HG02943 (cell line): ENCODE data around the gene ANKRD44.

Source experiments
- ATAC-seq: cut with Tn5 transposase; IDR thresholded peaks from one replicate; pipeline ENCODE4 v1.9.1; 2021; ENCODE audit warnings: mild to moderate bottlenecking, low read depth, moderate library complexity; ENCODE audit not compliant: unreplicated experiment

ANKRD44 gene

DNA sequence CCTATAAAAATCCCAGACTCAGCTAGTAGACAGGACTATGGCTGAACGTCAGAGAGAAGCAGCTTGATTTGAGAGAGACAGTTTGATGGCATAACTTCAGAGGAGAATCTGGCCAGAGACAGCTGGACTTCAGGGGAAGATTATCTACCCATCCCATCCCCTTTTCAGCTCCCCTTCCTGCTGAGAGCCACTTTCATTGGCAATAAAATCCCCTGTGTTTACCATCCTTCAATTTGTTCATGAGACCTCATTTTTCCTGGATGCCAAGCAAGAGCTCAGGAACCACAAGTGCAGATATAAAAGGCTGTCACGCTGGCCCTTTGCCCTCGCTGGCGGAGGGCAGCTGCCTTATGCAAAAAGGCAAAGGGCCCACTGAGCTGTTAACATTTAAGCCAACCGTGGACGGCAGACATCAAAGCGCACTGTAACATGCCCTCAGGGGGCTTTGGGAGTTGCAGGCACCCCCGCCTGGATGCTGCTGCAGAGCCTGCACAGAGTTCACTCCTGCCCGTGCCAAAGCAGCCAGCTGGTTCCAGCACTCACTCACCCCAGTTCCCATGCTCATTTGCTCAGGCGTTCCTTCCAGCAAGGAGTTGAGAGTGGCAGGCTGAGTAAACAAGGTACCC lies 219.7 kb downstream of the ANKRD44 start:
- no peak for ATAC-seq

DNA sequence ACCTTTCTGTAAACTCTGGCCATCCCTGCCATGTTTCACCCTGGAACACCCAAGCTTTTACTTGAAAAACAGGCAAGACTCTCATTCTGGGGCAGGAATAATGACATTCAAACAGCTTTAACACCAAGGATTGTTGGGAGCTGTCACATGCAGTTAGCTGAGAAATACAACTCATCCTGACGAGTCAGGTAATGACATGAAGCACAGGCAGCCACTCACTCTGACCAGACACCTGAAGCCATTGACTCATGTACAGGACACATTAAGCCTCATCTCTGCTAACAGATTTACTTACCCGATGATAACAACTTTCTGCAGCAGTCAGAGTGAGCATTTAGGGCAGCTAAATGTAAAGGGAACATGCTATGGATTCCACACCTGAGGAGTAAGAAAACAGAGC lies 220.9 kb downstream of the ANKRD44 start:
- ATAC-seq = no peak

GRCh38 chr2:197088694-197089093 lies 221.9 kb downstream of the ANKRD44 start:
- ATAC-seq = no peak

DNA sequence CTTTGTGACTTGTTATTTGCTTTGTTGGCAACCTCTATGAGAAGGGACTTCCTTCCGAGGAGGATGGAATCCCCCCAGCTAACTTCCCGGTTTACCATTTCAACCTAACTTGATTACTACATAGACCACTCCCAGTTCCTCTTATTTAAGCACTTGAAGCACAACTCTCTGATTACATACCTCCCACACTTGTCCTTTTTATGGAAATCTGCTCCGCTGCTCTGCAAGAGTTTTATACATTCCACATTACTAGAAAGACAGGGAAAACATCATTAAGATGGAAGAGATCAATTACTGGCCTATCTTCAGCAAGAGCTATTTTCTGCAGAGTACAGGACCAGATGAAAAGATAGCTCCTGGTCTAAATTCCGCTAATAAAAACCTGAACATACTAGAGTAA lies 224.1 kb downstream of the ANKRD44 start:
- ATAC-seq = no peak

GRCh38 chr2:197085665-197086064 lies 224.9 kb downstream of the ANKRD44 start:
- ATAC-seq = no peak

- no peak for ATAC-seq
Observed at GRCh38 chr2:197081294-197081693, 229.3 kb downstream of the ANKRD44 start.

DNA sequence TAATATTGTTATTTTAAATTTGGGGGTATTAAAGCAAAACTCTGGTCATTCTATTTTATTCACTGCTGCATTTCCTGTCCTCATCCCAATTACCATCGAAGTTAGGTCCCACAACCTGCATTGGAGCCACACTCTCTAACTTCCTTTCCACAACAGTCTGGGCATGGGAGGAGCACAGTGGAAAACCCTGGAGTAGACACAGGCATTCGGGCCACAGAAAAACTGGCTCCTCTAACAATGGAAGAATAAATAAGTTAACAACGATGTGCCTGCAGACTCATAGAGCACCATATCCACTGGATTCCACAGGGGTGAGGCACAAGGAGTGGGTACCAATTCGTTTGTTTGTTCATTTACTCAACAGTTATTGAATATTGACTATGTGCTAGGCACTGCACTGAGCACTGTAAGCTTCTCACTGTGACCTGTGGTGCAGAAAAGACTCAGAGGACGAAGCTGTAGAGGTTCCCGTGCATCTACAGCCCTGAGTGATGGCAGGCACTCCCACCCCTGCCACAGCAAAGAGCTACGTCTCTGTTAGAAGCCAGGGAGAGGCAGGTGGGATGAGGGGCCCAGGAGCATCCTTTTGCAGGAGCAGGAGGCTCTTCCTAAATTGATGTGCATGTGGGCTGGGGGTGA lies 229.9 kb downstream of the ANKRD44 start:
- ATAC-seq = no peak

GRCh38 chr2:197079832-197080555 lies 230.6 kb downstream of the ANKRD44 start:
- ATAC-seq = no peak

- ATAC-seq = no peak
Observed at GRCh38 chr2:197079414-197079813, 231.2 kb downstream of the ANKRD44 start.

DNA sequence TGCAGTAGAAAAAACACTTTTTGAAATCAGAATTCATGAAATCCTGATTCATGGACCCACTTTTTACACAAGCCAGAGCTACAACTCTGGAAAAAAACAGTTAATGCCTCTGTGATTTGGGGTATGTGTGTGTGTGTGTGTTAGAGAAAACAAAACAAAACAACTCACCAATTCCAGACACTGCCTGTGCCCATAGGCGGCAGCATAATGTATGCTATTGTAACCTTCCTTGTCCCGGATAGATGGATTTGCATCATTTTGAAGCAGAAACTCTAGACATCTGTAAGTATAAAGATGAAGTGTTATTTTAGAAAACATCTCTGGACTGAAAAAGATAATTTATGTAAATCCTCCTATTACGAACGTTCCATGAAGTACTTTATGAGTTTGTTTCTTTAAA lies 232.0 kb downstream of the ANKRD44 start:
- ATAC-seq = no peak

- ATAC-seq = no peak
Observed at GRCh38 chr2:197077336-197077735, 233.2 kb downstream of the ANKRD44 start.

- no peak for ATAC-seq
Observed at GRCh38 chr2:197076652-197077051, 233.9 kb downstream of the ANKRD44 start.

DNA sequence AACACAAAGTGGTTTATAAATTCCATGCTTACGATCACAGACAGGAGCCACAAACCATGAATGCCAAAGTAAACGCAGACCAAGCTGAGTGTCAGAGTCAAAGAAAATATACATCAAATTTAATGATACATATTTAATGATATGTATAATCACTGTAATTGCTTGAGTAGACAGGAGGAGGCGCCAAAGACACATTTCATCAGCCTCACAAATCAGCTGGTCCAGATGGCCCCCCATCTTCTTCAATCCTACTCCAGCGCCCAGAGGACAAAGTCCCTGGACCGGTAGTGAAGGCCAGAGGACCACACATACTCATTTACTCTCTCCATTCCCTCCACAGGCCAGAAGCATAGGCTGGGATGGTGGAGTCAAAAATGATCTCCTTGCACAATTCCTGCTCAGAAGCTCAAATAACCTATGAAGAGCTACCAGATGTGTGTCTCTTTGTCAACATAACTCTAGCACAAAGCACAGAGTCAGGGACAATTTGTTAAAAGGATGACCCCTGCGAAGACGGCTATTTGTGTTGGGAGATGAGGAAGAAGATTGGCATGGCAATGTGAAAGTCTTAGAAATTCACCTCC lies 234.7 kb downstream of the ANKRD44 start:
- no peak for ATAC-seq

GRCh38 chr2:197075281-197075680 lies 235.3 kb downstream of the ANKRD44 start:
- ATAC-seq = no peak

DNA sequence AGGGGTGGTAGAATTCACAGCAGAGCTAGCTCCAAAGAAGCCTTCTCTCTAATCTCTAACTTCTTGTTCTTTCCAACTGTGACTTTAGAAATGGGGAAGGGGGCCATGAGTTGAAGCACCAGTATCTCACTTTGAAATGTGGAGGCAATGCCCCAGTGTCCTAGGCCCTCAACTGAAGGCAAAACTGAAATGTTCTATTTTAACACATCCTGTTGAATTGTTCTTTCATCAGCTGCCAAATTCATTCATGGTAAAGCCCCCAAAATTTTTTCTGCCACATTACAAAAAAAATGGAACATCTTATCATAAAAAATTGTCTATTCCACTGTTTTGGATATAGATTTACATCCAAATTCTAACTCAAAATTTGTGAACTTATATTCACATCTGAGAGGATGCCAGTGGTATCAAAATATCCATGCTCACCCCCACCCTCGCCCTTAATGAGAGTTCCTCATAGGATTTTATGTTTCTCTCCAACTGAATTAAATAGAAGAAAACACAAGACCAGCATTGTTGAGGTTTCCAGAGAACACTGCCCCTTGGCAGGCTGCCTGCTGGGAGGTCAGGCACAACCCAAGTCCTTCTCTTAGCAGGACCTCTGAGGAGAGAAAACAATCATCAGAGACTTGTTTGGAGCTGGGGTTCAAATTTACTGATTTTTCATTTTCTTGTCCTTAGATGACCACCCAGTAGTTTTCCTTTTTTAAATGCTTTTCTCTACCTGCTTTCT lies 236.7 kb downstream of the ANKRD44 start:
- no peak for ATAC-seq

DNA sequence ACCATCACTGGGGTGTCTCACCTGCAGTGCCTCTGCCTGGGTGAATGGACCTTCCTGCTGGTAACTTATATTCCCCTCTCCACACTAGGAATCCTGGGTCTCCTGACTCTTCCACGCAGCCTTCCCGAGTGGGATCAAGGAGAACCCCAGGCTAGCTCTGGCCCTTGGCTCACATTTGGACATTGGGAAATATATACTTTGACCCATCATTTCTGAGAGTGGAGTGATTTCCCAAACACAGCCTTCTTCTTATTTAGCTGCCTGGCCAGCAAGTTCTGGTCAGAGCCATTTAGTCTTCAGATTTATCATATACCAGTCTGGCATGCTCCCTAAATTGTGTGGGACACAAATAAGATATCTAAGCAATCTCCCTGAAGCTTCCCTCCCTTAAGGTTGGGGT lies 237.3 kb downstream of the ANKRD44 start:
- no peak for ATAC-seq

GRCh38 chr2:197072533-197072932 lies 238.0 kb downstream of the ANKRD44 start:
- no peak for ATAC-seq

GRCh38 chr2:197071790-197072436 lies 238.7 kb downstream of the ANKRD44 start:
- ATAC-seq = no peak

- ATAC-seq = no peak
Observed at GRCh38 chr2:197071213-197071612, 239.4 kb downstream of the ANKRD44 start.

GRCh38 chr2:197069958-197070357 lies 240.6 kb downstream of the ANKRD44 start:
- no peak for ATAC-seq
